A673 (cell line): Measurements from ENCODE around the gene MGME1.

Source experiments
- EZH2 ChIP-seq: fragments of 200-600 bp; sonication (generic); IDR thresholded peaks from 2 replicates; pipeline ENCODE4 v1.6.1; 2017; ENCODE audit warnings: borderline replicate concordance, low read depth, mild to moderate bottlenecking, mixed read lengths, antibody characterized with exemption, low read length; ENCODE audit not compliant: poor library complexity, severe bottlenecking
- TF ChIP-seq, protein P1 (sequence below): fragments of 300-800, 200-600 bp; sonication (generic); conservative IDR thresholded peaks from 2 replicates; pipeline ENCODE4 v1.5.1; 2017; ENCODE audit warnings: low read depth, mild to moderate bottlenecking, antibody characterized with exemption, low read length, moderate library complexity, mixed read lengths

DNA sequence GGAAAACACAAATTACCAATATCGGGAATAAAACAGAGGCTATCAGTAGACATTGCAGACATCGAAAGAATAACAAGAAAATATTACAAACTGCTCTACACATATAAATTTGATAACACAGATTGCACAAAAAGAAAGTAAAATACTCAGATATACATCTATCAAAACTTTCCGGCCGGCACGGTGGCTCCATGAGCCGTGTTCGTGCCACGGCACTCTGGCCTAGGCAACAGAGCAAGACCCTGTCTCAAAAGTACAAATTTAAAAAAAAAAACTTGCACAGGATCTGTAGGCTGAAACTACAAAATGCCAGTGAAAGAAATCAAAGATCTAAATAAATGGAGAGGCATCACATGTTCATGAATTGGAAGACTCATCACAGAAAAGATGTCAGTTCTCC is 49.7 kb upstream of the MGME1 start:
- TF ChIP-seq, protein P1, sequence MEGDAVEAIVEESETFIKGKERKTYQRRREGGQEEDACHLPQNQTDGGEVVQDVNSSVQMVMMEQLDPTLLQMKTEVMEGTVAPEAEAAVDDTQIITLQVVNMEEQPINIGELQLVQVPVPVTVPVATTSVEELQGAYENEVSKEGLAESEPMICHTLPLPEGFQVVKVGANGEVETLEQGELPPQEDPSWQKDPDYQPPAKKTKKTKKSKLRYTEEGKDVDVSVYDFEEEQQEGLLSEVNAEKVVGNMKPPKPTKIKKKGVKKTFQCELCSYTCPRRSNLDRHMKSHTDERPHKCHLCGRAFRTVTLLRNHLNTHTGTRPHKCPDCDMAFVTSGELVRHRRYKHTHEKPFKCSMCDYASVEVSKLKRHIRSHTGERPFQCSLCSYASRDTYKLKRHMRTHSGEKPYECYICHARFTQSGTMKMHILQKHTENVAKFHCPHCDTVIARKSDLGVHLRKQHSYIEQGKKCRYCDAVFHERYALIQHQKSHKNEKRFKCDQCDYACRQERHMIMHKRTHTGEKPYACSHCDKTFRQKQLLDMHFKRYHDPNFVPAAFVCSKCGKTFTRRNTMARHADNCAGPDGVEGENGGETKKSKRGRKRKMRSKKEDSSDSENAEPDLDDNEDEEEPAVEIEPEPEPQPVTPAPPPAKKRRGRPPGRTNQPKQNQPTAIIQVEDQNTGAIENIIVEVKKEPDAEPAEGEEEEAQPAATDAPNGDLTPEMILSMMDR = no peak
- no peak for TF ChIP-seq EZH2
